Type B pancreatic cell (in vitro differentiated cells): ENCODE results near the gene MUC3A. TPM values are rescaled to one million over a fixed set of nuclear protein-coding genes. Genes with fewer than 3 reads are reported as not detected.

Experiments used
- DNase-seq: peaks from one replicate; pipeline ENCODE4 v3.0.0; 2021; ENCODE audit warnings: mixed read lengths; ENCODE audit not compliant: unreplicated experiment; ENCODE audit errors: extremely low spot score
- H3K27ac Mint-ChIP-seq: 2 replicates; pipeline ENCODE4 v1.8.0; 2021; ENCODE audit warnings: mild to moderate bottlenecking, mixed read lengths
- H3K27me3 Mint-ChIP-seq: 2 replicates; pipeline ENCODE4 v1.8.0; 2021; ENCODE audit warnings: mixed read lengths
- H3K36me3 Mint-ChIP-seq: 2 replicates; pipeline ENCODE4 v1.8.0; 2021; ENCODE audit warnings: mixed read lengths
- H3K4me1 Mint-ChIP-seq: one replicate; pipeline ENCODE4 v1.8.0; 2021; ENCODE audit warnings: mixed read lengths; ENCODE audit not compliant: unreplicated experiment
- H3K4me3 Mint-ChIP-seq: 2 replicates; pipeline ENCODE4 v1.8.0; 2021; ENCODE audit warnings: mild to moderate bottlenecking, mixed read lengths
- H3K9me3 Mint-ChIP-seq: 2 replicates; pipeline ENCODE4 v1.8.0; 2021; ENCODE audit warnings: mixed read lengths
- CTCF ChIP-seq: fragments of 200-600 bp; sonication (generic); conservative IDR thresholded peaks from 2 replicates; pipeline ENCODE4 v1.5.0; 2021; ENCODE audit warnings: antibody characterized with exemption, mild to moderate bottlenecking
- total RNA-seq: library from RNA; stranded (reverse); gene quantifications from 2 replicates; pipeline ENCODE4 v1.2.1, GENCODE V29; 2021; ENCODE audit warnings: low replicate concordance

The MUC3A gene
- total RNA-seq, 1 donor from 2014 or later = 8.2 TPM

GRCh38 chr7:100951888-100952560, 2.7 kb downstream of the MUC3A start:
- no peaks in the 10 kb centered on the region for H3K9me3 Mint-ChIP-seq
- H3K4me3 Mint-ChIP-seq = no peak overlapping the region
- no peak overlapping the region for H3K27ac Mint-ChIP-seq
- peaks cover 12% of the 10 kb centered on the region for H3K27me3 Mint-ChIP-seq
- no peak for DNase-seq
- TF ChIP-seq CTCF = no peak
- no peaks in the 10 kb centered on the region for H3K4me1 Mint-ChIP-seq
- H3K36me3 Mint-ChIP-seq = no peaks in the 10 kb centered on the region

GRCh38 chr7:100952641-100953040, 3.3 kb downstream of the MUC3A start:
- DNase-seq = no peak
- TF ChIP-seq CTCF = no peak
- H3K4me1 Mint-ChIP-seq = no peaks in the 10 kb centered on the region
- peaks cover 12% of the 10 kb centered on the region for H3K27me3 Mint-ChIP-seq
- no peak overlapping the region for H3K4me3 Mint-ChIP-seq
- no peaks in the 10 kb centered on the region for H3K9me3 Mint-ChIP-seq
- H3K36me3 Mint-ChIP-seq = no peaks in the 10 kb centered on the region
- no peak overlapping the region for H3K27ac Mint-ChIP-seq

GRCh38 chr7:100957832-100958421, 8.6 kb downstream of the MUC3A start:
- Mint-ChIP-seq H3K9me3 (no peaks in the 10 kb centered on the region), H3K4me3 (no peak overlapping the region), H3K27me3 (peaks cover 7% of the 10 kb centered on the region), H3K27ac (no peak overlapping the region), H3K36me3 (no peaks in the 10 kb centered on the region), H3K4me1 (no peaks in the 10 kb centered on the region)
- no peak for TF ChIP-seq CTCF
- DNase-seq = no peak

GRCh38 chr7:100959894-100960293, 10.6 kb downstream of the MUC3A start:
- Mint-ChIP-seq H3K9me3 (no peaks in the 10 kb centered on the region), H3K4me3 (no peak overlapping the region)

GRCh38 chr7:100962537-100962936, 13.2 kb downstream of the MUC3A start:
- Mint-ChIP-seq H3K27me3 (peaks cover 47% of the 10 kb centered on the region), H3K9me3 (no peaks in the 10 kb centered on the region), H3K4me1 (peaks cover 7% of the 10 kb centered on the region), H3K36me3 (no peaks in the 10 kb centered on the region), H3K27ac (no peak overlapping the region), H3K4me3 (no peak overlapping the region)
- no peak for DNase-seq
- no peak for TF ChIP-seq CTCF

More at GRCh38 chr7:100959894-100960293, 10.6 kb downstream of the MUC3A start:
- Mint-ChIP-seq H3K27ac (no peak overlapping the region), H3K4me1 (no peaks in the 10 kb centered on the region), H3K36me3 (no peaks in the 10 kb centered on the region), H3K27me3 (peaks cover 24% of the 10 kb centered on the region)
- no peak for DNase-seq
- TF ChIP-seq CTCF = no peak
